SIG-M5 (cell line): Measurements from ENCODE around the gene CACNA1I.

Source experiments
- DNase-seq: peaks from one replicate; lab custom pipeline; 2025; lab: John Stamatoyannopoulos, UW

The CACNA1I gene

GRCh38 chr22:39699631-39700360 lies 129.2 kb downstream of the CACNA1I start:
- no peak for DNase-seq

GRCh38 chr22:39700565-39700964 lies 130.0 kb downstream of the CACNA1I start:
- no peak for DNase-seq

GRCh38 chr22:39703091-39703490 lies 132.5 kb downstream of the CACNA1I start:
- DNase-seq: no peak

- DNase-seq: no peak
Measured at GRCh38 chr22:39703928-39704639, 133.5 kb downstream of the CACNA1I start.

GRCh38 chr22:39705386-39705785 lies 134.8 kb downstream of the CACNA1I start:
- DNase-seq: no peak

GRCh38 chr22:39706376-39707140 lies 136.0 kb downstream of the CACNA1I start:
- DNase-seq: no peak

GRCh38 chr22:39707351-39707750 lies 136.8 kb downstream of the CACNA1I start:
- no peak for DNase-seq

- DNase-seq: no peak
Measured at GRCh38 chr22:39707816-39708215, 137.3 kb downstream of the CACNA1I start.

- DNase-seq: no peak
Measured at GRCh38 chr22:39710380-39711150, 140.0 kb downstream of the CACNA1I start.

- DNase-seq: no peak
Measured at GRCh38 chr22:39712081-39712480, 141.5 kb downstream of the CACNA1I start.

GRCh38 chr22:39712751-39713525 lies 142.4 kb downstream of the CACNA1I start:
- DNase-seq: no peak

- no peak for DNase-seq
Measured at GRCh38 chr22:39713799-39714290, 143.3 kb downstream of the CACNA1I start.

GRCh38 chr22:39714321-39714720 lies 143.8 kb downstream of the CACNA1I start:
- DNase-seq: no peak

GRCh38 chr22:39715778-39716495 lies 145.4 kb downstream of the CACNA1I start:
- no peak for DNase-seq

GRCh38 chr22:39716534-39716933 lies 146.0 kb downstream of the CACNA1I start:
- no peak for DNase-seq

GRCh38 chr22:39717099-39717498 lies 146.5 kb downstream of the CACNA1I start:
- no peak for DNase-seq

GRCh38 chr22:39718206-39718605 lies 147.7 kb downstream of the CACNA1I start:
- no peak for DNase-seq

- DNase-seq: no peak
Measured at GRCh38 chr22:39718921-39719475, 148.4 kb downstream of the CACNA1I start.

GRCh38 chr22:39719559-39720450 lies 149.3 kb downstream of the CACNA1I start:
- no peak for DNase-seq
